T-helper 22 cell (primary cell): ENCODE results near the gene NISCH.

Source experiments
- DNase-seq: peaks from one replicate; pipeline ENCODE4 v3.0.0-alpha.2; 2020; ENCODE audit warnings: low read depth

NISCH gene

GRCh38 chr3:52541050-52541449 is 85.6 kb downstream of the NISCH start:
- DNase-seq: no peak
